PC-9 (cell line): ENCODE results near the gene PRMT1.

Experiments
- EZH2 ChIP-seq: fragments of 200-600 bp; sonication (generic); IDR thresholded peaks from 2 replicates; pipeline ENCODE4 v1.8.0; 2017; ENCODE audit warnings: antibody characterized with exemption, low read depth
- TF ChIP-seq, protein P1 (sequence below): fragments of 200-600 bp; sonication (generic); conservative IDR thresholded peaks from 2 replicates; pipeline ENCODE4 v1.6.1; 2017; ENCODE audit warnings: mixed run types, antibody characterized with exemption, mild to moderate bottlenecking, moderate library complexity

DNA sequence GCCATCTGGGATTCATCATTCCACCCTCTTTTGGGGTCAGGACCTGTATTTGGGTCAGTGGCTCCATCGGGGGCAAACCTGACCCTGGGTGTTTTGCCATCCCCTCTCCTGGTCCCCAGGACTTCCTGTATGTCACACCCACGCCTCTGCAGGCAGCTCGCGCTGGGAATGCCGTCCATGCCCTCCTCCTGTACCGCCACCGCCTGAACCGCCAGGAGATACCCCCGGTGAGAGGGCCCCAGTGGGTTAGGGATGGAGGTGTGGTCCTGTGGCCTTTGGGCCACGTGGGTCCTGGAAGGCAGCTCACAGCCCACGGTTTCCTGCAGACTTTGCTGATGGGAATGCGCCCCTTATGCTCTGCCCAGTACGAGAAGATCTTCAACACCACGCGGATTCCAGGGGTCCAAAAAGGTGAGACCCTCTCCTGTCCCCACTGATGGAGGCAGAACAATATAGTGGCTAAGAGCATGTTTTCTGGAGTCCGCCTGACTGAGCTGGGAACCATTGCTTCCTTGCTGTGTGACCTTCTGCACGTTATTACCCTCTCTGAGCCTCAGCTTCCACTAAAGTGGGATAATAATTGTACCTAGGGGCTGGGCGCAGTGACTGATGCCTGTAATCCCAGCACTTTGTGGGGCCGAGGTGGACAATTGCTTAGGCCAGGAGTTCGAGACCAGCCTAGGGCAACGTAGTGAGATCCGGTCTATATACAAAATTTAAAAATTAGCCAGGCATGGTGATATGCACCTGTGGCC, 28.0 kb downstream of the PRMT1 start:
- TF ChIP-seq, protein P1, sequence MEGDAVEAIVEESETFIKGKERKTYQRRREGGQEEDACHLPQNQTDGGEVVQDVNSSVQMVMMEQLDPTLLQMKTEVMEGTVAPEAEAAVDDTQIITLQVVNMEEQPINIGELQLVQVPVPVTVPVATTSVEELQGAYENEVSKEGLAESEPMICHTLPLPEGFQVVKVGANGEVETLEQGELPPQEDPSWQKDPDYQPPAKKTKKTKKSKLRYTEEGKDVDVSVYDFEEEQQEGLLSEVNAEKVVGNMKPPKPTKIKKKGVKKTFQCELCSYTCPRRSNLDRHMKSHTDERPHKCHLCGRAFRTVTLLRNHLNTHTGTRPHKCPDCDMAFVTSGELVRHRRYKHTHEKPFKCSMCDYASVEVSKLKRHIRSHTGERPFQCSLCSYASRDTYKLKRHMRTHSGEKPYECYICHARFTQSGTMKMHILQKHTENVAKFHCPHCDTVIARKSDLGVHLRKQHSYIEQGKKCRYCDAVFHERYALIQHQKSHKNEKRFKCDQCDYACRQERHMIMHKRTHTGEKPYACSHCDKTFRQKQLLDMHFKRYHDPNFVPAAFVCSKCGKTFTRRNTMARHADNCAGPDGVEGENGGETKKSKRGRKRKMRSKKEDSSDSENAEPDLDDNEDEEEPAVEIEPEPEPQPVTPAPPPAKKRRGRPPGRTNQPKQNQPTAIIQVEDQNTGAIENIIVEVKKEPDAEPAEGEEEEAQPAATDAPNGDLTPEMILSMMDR, result no peak
- no peak for TF ChIP-seq EZH2
